Panc1 (cell line): ENCODE measurements around the gene MAP4.

ENCODE experiments used
- POLR2AphosphoS5 ChIP-seq: IDR thresholded peaks from 2 replicates; pipeline ENCODE4 v1.6.1; 2012; ENCODE audit warnings: mild to moderate bottlenecking, low read depth, low read length, moderate library complexity
- TF ChIP-seq, protein P1 (sequence below): fragments of 450-650 bp; IDR thresholded peaks from 2 replicates; pipeline ENCODE4 v1.5.1; 2017; ENCODE audit warnings: mild to moderate bottlenecking

DNA sequence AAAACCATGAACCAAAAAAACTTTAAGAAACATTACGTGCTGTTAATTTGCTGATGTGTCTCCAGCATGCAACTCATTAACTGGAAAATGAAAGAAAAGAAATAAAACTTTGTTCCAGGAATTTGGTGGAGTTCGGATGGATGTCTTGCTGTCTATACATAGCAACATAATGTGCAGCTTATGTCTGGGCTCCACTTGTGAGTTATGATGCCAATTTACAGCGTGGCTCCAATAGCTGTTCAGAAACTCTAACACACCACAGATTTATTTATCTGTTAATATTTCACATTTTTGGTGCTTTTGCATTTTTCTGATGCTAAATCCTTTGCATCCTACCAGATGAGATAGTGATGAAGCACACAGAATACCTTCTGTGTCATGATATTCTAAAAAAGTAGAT is 45.1 kb downstream of the MAP4 start:
- TF ChIP-seq POLR2AphosphoS5: no peak
- TF ChIP-seq, protein P1, sequence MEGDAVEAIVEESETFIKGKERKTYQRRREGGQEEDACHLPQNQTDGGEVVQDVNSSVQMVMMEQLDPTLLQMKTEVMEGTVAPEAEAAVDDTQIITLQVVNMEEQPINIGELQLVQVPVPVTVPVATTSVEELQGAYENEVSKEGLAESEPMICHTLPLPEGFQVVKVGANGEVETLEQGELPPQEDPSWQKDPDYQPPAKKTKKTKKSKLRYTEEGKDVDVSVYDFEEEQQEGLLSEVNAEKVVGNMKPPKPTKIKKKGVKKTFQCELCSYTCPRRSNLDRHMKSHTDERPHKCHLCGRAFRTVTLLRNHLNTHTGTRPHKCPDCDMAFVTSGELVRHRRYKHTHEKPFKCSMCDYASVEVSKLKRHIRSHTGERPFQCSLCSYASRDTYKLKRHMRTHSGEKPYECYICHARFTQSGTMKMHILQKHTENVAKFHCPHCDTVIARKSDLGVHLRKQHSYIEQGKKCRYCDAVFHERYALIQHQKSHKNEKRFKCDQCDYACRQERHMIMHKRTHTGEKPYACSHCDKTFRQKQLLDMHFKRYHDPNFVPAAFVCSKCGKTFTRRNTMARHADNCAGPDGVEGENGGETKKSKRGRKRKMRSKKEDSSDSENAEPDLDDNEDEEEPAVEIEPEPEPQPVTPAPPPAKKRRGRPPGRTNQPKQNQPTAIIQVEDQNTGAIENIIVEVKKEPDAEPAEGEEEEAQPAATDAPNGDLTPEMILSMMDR: no peak
